Uterus (tissue), 4 donors: ENCODE data around the gene BBLN. TPM values are rescaled to one million over a fixed set of nuclear protein-coding genes. Genes with fewer than 3 reads are reported as not detected.

ENCODE experiments used
- DNase-seq, 2 donors: peaks; one replicate each; pipeline ENCODE4 v3.0.0-alpha.2; 2019 to 2020
- H3K27ac ChIP-seq, 2 donors: fragments of 200-600 bp; sonication (generic); 1 replicate in 1 of 2; 2 replicates in 1 of 2; pipeline ENCODE4 v1.5.1; 2016 to 2018
- H3K27me3 ChIP-seq, 2 donors: fragments of 200-600 bp; sonication (generic); one replicate each; pipeline ENCODE4 v1.5.1; 2018 to 2019; ENCODE audit warnings: control low read depth in 1 of 2
- H3K36me3 ChIP-seq, 2 donors: fragments of 200-600 bp; sonication (generic); one replicate each; pipeline ENCODE4 v1.5.1; 2019; ENCODE audit warnings: control low read depth in 1 of 2
- H3K4me1 ChIP-seq, 2 donors: fragments of 200-600 bp; sonication (generic); one replicate each; pipeline ENCODE4 v1.5.1; 2018 to 2019; ENCODE audit warnings: control low read depth in 1 of 2
- H3K4me3 ChIP-seq, 2 donors: fragments of 200-600 bp; sonication (generic); 1 replicate in 1 of 2; 2 replicates in 1 of 2; pipeline ENCODE4 v1.5.1; 2018 to 2019; ENCODE audit warnings: mild to moderate bottlenecking in 1 of 2
- H3K9me3 ChIP-seq, 2 donors: fragments of 200-600 bp; sonication (generic); one replicate each; pipeline ENCODE4 v1.5.1; 2019; ENCODE audit warnings: control low read depth in 1 of 2
- POLR2A ChIP-seq, 2 donors: fragments of 450-650 bp; IDR thresholded peaks; one replicate each; pipeline ENCODE4 v1.6.1; 2016; ENCODE audit warnings: antibody characterized with exemption in 2 of 2, mild to moderate bottlenecking in 1 of 2, moderate library complexity in 1 of 2
- intact Hi-C: fragments of 100-400 bp; cut with DNase I; formaldehyde crosslinking; loops from one replicate; pipeline ENCODE4 v1.15.1; 2023; ENCODE audit warnings: low total_unique reads
- total RNA-seq, 4 donors: library from RNA; depleted of rRNA in 3 of 4; stranded (reverse); fragments of >200 nt in 3 of 4; gene quantifications; one replicate each; pipeline versions ENCODE4 v1.1.0 to v1.2.4, GENCODE V29; 2014 to 2023
- TF ChIP-seq, protein P1 (sequence below), 4 experiments: fragments of 200-600 bp in 2 of 4; fragments of 450-650 bp in 2 of 4; sonication (generic) in 2 of 4; IDR thresholded peaks; one replicate each; pipeline ENCODE4 v1.5.1; 2016 to 2019; ENCODE audit warnings: antibody characterized with exemption in 4 of 4, mild to moderate bottlenecking in 2 of 4, moderate library complexity in 1 of 4
- donor health status: DM: yes; HTN: yes; CAD: no.

The BBLN gene
- total RNA-seq, 4 donors from 2014 or later, result 31.3 to 198 (median 96.0) TPM

DNA sequence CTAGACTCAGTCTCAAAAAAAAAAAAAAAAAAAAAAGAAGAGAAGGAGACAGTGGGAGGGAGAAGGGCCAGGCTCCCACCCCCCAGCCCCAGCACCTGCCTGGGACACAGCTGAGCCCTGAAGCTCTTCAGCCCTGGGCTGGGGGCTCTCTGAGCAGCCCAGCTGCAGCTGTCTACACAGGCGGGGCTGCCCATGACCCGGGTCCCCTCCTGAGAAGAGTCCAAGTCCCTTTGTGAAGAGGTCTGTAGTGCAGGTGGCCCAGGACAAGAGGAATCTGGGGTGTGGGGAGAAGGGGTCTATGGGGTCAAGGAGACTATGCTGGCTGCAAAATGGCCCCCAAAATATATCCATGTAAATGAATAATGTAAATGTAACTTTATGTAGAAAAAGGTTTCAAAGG lies 17.5 kb upstream of the BBLN start:
- TF ChIP-seq, protein P1, sequence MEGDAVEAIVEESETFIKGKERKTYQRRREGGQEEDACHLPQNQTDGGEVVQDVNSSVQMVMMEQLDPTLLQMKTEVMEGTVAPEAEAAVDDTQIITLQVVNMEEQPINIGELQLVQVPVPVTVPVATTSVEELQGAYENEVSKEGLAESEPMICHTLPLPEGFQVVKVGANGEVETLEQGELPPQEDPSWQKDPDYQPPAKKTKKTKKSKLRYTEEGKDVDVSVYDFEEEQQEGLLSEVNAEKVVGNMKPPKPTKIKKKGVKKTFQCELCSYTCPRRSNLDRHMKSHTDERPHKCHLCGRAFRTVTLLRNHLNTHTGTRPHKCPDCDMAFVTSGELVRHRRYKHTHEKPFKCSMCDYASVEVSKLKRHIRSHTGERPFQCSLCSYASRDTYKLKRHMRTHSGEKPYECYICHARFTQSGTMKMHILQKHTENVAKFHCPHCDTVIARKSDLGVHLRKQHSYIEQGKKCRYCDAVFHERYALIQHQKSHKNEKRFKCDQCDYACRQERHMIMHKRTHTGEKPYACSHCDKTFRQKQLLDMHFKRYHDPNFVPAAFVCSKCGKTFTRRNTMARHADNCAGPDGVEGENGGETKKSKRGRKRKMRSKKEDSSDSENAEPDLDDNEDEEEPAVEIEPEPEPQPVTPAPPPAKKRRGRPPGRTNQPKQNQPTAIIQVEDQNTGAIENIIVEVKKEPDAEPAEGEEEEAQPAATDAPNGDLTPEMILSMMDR (IDR thresholded peaks at IDR 0.05), result no peak
- TF ChIP-seq POLR2A (IDR thresholded peaks at IDR 0.05), result no peak

DNA sequence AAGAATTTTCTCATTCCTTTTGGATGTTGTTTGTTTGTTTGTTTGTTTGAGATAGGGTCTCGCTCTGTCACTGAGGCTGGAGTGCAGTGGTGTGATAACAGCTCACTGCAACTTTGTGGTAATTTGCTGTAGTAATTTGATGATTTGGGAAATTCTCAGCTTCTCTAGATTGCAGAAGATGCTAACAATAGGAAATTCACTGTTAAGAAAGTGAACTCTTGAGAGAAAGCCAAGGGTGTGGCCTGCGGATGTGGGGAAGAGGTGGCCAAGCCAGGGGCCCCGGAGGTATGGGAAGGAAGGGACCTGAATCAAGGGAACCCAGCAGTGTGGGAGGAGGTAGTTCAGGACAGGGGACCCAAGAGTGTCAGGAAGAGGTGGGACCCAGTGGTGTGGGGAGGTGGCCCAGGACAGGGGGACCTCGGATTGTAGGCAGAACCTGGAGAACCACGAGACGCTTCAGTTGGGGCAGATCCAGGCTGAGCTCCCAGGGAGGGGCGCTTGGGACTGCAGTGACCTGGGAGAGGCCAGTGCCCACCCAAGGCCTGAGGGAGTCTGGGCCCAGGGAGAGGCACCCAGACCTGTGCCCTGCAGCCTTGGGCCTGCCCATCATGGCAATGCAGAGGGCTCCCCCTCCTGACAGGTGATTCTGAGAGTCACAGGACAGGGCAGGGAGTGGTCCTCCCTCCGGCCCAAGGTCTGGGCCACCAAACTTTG lies 16.4 kb upstream of the BBLN start:
- Histone ChIP-seq H3K27me3 (no peaks in the 10 kb centered on the region), H3K36me3 (no peaks in the 10 kb centered on the region), H3K27ac (no peak overlapping the region), H3K4me3 (no peak overlapping the region), H3K4me1 (no peaks in the 10 kb centered on the region), H3K9me3 (no peaks in the 10 kb centered on the region)
- TF ChIP-seq POLR2A (IDR thresholded peaks at IDR 0.05), result no peak
- TF ChIP-seq, protein P1 (IDR thresholded peaks at IDR 0.05), result no peak
- no peak for DNase-seq
- intact Hi-C loops, result no loop called here

More for the DNA sequence above, 17.5 kb upstream of the BBLN start:
- Histone ChIP-seq H3K36me3 (no peaks in the 10 kb centered on the region), H3K9me3 (no peaks in the 10 kb centered on the region), H3K4me3 (no peak overlapping the region), H3K27ac (no peak overlapping the region), H3K4me1 (no peaks in the 10 kb centered on the region), H3K27me3 (no peaks in the 10 kb centered on the region)
- no peak for DNase-seq
- intact Hi-C loops, result no loop called here

DNA sequence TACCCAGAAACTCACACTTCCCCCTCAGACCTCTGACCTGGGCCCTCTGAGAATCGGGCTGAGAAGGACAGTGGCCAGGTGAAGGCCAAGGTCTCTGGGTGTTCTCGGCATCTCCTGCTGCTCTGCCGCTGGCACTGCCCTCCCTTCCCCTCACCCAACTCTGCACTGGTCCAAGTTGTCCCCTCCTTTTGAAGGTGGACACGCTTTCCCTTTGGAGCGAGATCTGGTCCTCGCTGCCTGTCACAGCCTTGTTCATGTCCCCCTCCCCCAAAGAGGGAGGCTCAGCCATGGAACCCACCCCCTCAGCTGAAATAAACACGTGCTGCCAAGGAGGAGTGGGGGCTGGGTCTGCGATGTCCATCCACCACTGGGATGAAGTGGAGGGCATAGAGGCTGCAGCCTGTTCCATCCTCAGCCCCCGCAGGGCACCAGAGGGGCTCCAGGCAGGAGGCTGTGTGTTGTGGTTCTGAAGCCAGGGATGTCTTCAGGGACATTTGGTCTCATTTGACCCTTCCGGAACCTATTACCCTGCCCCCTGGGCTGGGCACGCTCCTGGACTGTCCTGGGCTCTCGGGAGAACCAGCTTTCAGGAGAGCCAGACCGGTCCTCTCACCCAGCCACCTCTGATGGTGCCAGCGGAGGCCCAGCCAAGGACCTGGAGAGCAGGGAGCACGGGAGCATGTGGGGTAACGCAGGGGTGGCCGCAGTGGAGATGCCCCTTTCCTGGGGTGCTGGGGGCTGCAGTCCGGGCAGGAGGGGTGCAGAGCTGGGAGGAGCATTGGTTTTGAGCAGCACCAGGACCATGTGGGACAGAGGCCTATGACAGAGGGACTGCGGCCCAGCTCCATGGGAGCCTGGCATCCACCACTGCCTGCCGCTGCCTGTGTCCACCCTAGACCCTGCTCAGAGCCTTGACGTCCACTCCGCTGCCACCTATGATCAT lies 15.6 kb upstream of the BBLN start:
- H3K4me1 ChIP-seq, result no peaks in the 10 kb centered on the region
- no peaks in the 10 kb centered on the region for H3K9me3 ChIP-seq
- intact Hi-C loops, result no loop called here
- no peak overlapping the region for H3K27ac ChIP-seq
- DNase-seq, result no peak
- TF ChIP-seq, protein P1 (IDR thresholded peaks at IDR 0.05), result no peak
- no peak for TF ChIP-seq POLR2A (IDR thresholded peaks at IDR 0.05)
- H3K4me3 ChIP-seq, result no peak overlapping the region
- H3K27me3 ChIP-seq, result no peaks in the 10 kb centered on the region
- no peaks in the 10 kb centered on the region for H3K36me3 ChIP-seq

GRCh38 chr9:128145536-128145935 lies 14.5 kb upstream of the BBLN start:
- intact Hi-C loops, result no loop called here
- no peak for DNase-seq
- H3K27ac ChIP-seq, result no peak overlapping the region

More at GRCh38 chr9:128145536-128145935, 14.5 kb upstream of the BBLN start:
- H3K4me1 ChIP-seq, result no peaks in the 10 kb centered on the region
- TF ChIP-seq POLR2A (IDR thresholded peaks at IDR 0.05), result no peak
- TF ChIP-seq, protein P1 (IDR thresholded peaks at IDR 0.05), result no peak
- no peaks in the 10 kb centered on the region for H3K36me3 ChIP-seq
- H3K27me3 ChIP-seq, result no peaks in the 10 kb centered on the region
- no peak overlapping the region for H3K4me3 ChIP-seq
- H3K9me3 ChIP-seq, result no peaks in the 10 kb centered on the region
